IMR-90 (cell line): ENCODE results near the gene CATSPERE. TPM values are rescaled to one million over a fixed set of nuclear protein-coding genes. Genes with fewer than 3 reads are reported as not detected.

ENCODE experiments used
- ATAC-seq: fragments of 200-7000 bp; cut with Tn5 transposase; 2 replicates; pipeline ENCODE4 v1.9.1; 2020; ENCODE audit warnings: low read depth, mild to moderate bottlenecking, moderate library complexity
- BruUV-seq: library from RNA; stranded (reverse); fragments of 400-500 nt; replicated peaks from 2 replicates; lab custom pipeline; 2021; lab: Mats Ljungman, UMichigan
- CTCF ChIA-PET: fragments of 300-600 bp; formaldehyde crosslinking; extraction: SDS; loops from one replicate; lab custom pipeline; 2021; ENCODE audit warnings: antibody characterized with exemption; lab: Yijun Ruan, JAX
- POLR2A ChIA-PET: fragments of 300-600 bp; sonication (Branson Sonifier 250); formaldehyde crosslinking; loops from one replicate; lab custom pipeline; 2022; ENCODE audit warnings: antibody characterized with exemption; ENCODE audit not compliant: unreplicated experiment; lab: Charles Lee
- DNase-seq: peaks from one replicate; pipeline ENCODE4 v3.0.0; 2013
- H2AFZ ChIP-seq: replicated peaks from 2 replicates; pipeline ENCODE3; 2013; ENCODE audit warnings: low read length, mild to moderate bottlenecking; ENCODE audit not compliant: poor library complexity
- H2AK5ac ChIP-seq: 2 replicates; pipeline ENCODE4 v1.6.1; 2013; ENCODE audit warnings: low read depth, low read length, inconsistent platforms
- H2AK9ac ChIP-seq: replicated peaks from 2 replicates; pipeline ENCODE3; 2013; ENCODE audit warnings: mild to moderate bottlenecking, low read depth, low read length, moderate library complexity; ENCODE audit not compliant: poor library complexity
- H2BK120ac ChIP-seq: 2 replicates; pipeline ENCODE4 v1.6.1; 2013; ENCODE audit warnings: low read depth, low read length, inconsistent platforms
- H2BK15ac ChIP-seq: 3 replicates; pipeline ENCODE4 v1.6.1; 2013; ENCODE audit warnings: low read depth, low read length, inconsistent platforms
- H2BK20ac ChIP-seq: 2 replicates; pipeline ENCODE4 v1.6.1; 2013; ENCODE audit warnings: low read depth, mild to moderate bottlenecking, inconsistent platforms, low read length, moderate library complexity
- H2BK5ac ChIP-seq: 2 replicates; pipeline ENCODE4 v1.6.1; 2013; ENCODE audit warnings: mild to moderate bottlenecking, low read depth, low read length, inconsistent platforms; ENCODE audit not compliant: poor library complexity, severe bottlenecking
- H3K14ac ChIP-seq: replicated peaks from 2 replicates; pipeline ENCODE4 v1.6.1; 2013; ENCODE audit warnings: low read depth, low read length, inconsistent platforms
- H3K18ac ChIP-seq: 2 replicates; pipeline ENCODE4 v1.6.1; 2013; ENCODE audit warnings: low read depth, low read length, control low read depth
- H3K23ac ChIP-seq: 2 replicates; pipeline ENCODE4 v1.6.1; 2013; ENCODE audit warnings: low read depth, low read length, inconsistent platforms
- H3K27ac ChIP-seq: 2 replicates; pipeline ENCODE4 v1.5.1; 2013; ENCODE audit warnings: mild to moderate bottlenecking, control low read depth, low read length; ENCODE audit not compliant: insufficient read depth
- H3K27me3 ChIP-seq: 2 replicates; pipeline ENCODE4 v1.6.1; 2013; ENCODE audit warnings: low read length; ENCODE audit not compliant: control insufficient read depth, insufficient read depth
- H3K36me3 ChIP-seq: 2 replicates; pipeline ENCODE4 v1.6.1; 2013; ENCODE audit warnings: low read length, mixed read lengths; ENCODE audit not compliant: control insufficient read depth, insufficient read depth
- H3K4ac ChIP-seq: 2 replicates; pipeline ENCODE4 v1.6.1; 2013; ENCODE audit warnings: low read depth, low read length, inconsistent platforms
- H3K4me1 ChIP-seq: 2 replicates; pipeline ENCODE4 v1.6.1; 2013; ENCODE audit warnings: low read length, mixed read lengths; ENCODE audit not compliant: control insufficient read depth, insufficient read depth
- H3K4me2 ChIP-seq: 2 replicates; pipeline ENCODE4 v1.6.1; 2013; ENCODE audit warnings: low read depth, mild to moderate bottlenecking, control low read depth, low read length, moderate library complexity
- H3K4me3 ChIP-seq: 2 replicates; pipeline ENCODE4 v1.5.1; 2013; ENCODE audit warnings: low read depth, mild to moderate bottlenecking, control low read depth, low read length, moderate library complexity; ENCODE audit not compliant: insufficient read depth
- H3K56ac ChIP-seq: 2 replicates; pipeline ENCODE4 v1.6.1; 2013; ENCODE audit warnings: low read length, inconsistent platforms; ENCODE audit not compliant: insufficient read depth; ENCODE audit errors: extremely low read depth
- H3K79me1 ChIP-seq, 2 experiments: 2 replicates each; pipeline ENCODE4 v1.6.1; 2013; ENCODE audit warnings: low read length in 2 of 2, inconsistent platforms in 1 of 2, low read depth in 1 of 2
- H3K9ac ChIP-seq: 2 replicates; pipeline ENCODE4 v1.6.1; 2013; ENCODE audit warnings: low read depth, low read length, control low read depth
- H3K9me1 ChIP-seq: 2 replicates; pipeline ENCODE4 v1.6.1; 2013; ENCODE audit warnings: low read length, inconsistent platforms; ENCODE audit not compliant: insufficient read depth
- H3K9me3 ChIP-seq: 2 replicates; pipeline ENCODE4 v1.6.1; 2013; ENCODE audit warnings: low read length; ENCODE audit not compliant: control insufficient read depth, insufficient read depth
- H4K20me1 ChIP-seq: 2 replicates; pipeline ENCODE4 v1.6.1; 2013; ENCODE audit warnings: low read length, inconsistent platforms; ENCODE audit not compliant: insufficient read depth
- H4K5ac ChIP-seq: 2 replicates; pipeline ENCODE4 v1.6.1; 2013; ENCODE audit warnings: mild to moderate bottlenecking, low read depth, low read length, control low read depth
- H4K8ac ChIP-seq, 2 experiments: 2 replicates each; pipeline ENCODE4 v1.6.1; 2013; ENCODE audit warnings: low read depth in 2 of 2, low read length in 2 of 2, control low read depth in 1 of 2, inconsistent platforms in 1 of 2
- H4K91ac ChIP-seq: 2 replicates; pipeline ENCODE4 v1.6.1; 2013; ENCODE audit warnings: low read depth, low read length, inconsistent platforms; ENCODE audit not compliant: insufficient read depth
- CEBPB ChIP-seq: IDR thresholded peaks from 2 replicates; pipeline ENCODE4 v1.6.1; 2012; ENCODE audit warnings: low read depth, low read length, improper control_type of control experiment
- FOS ChIP-seq: fragments of 150-350 bp; IDR thresholded peaks from 2 replicates; pipeline ENCODE4 v1.6.1; 2016; ENCODE audit warnings: low read depth, low read length
- MAFK ChIP-seq: IDR thresholded peaks from 2 replicates; pipeline ENCODE4 v1.6.1; 2012; ENCODE audit warnings: low read depth, low read length, improper control_type of control experiment
- MAZ ChIP-seq: IDR thresholded peaks from 2 replicates; pipeline ENCODE4 v1.6.1; 2012; ENCODE audit warnings: low read depth, mild to moderate bottlenecking, low read length, improper control_type of control experiment, moderate library complexity, borderline replicate concordance
- MXI1 ChIP-seq: IDR thresholded peaks from 2 replicates; pipeline ENCODE4 v1.6.1; 2012; ENCODE audit warnings: low read depth, mild to moderate bottlenecking, low read length, moderate library complexity, borderline replicate concordance
- NFE2L2 ChIP-seq: fragments of 150-350 bp; IDR thresholded peaks from 2 replicates; pipeline ENCODE4 v1.6.1; 2016; ENCODE audit warnings: low read depth, mild to moderate bottlenecking, low read length
- RFX5 ChIP-seq: IDR thresholded peaks from 2 replicates; pipeline ENCODE4 v1.8.0; 2012; ENCODE audit warnings: low read depth, mild to moderate bottlenecking, low read length, moderate library complexity
- SMC3 ChIP-seq: fragments of 150-350 bp; IDR thresholded peaks from 2 replicates; pipeline ENCODE4 v1.6.1; 2016; ENCODE audit warnings: low read depth, mild to moderate bottlenecking, antibody characterized with exemption, low read length, moderate library complexity
- WGBS, 2 experiments: methylation state at CpG; one replicate each; pipeline versions ENCODE4 v1.1.5 to v1.1.7; 2013; ENCODE audit warnings: missing lambda C conversion rate in 2 of 2; ENCODE audit not compliant: insufficient read length in 1 of 2; ENCODE audit errors: extremely low coverage in 2 of 2; 5-methylcytosine and 5-hydroxymethylcytosine counted together
- dilution Hi-C: fragments of 300-500 bp; cut with HindIII; formaldehyde crosslinking; loops from one replicate; pipeline ENCODE4 v1.14.3; 2018; ENCODE audit warnings: low sequenced_read_pairs; ENCODE audit not compliant: unreplicated experiment
- in situ Hi-C: fragments of 300-500 bp; cut with MboI; formaldehyde crosslinking; loops from 3 replicates; pipeline ENCODE4 v1.14.3; 2019; ENCODE audit warnings: low sequenced_read_pairs, inconsistent platforms, mixed read lengths
- intact Hi-C: fragments of 100-400 bp; cut with micrococcal nuclease; formaldehyde crosslinking; loops from 2 replicates; pipeline ENCODE4 v1.10.0; 2022
- polyA plus RNA-seq, 3 experiments: library from polyadenylated mRNA; depleted of rRNA; stranded (reverse); fragments of >200 nt; gene quantifications; 2 replicates each; pipeline ENCODE4 v1.2.3, GENCODE V29; 2012; ENCODE audit warnings: low replicate concordance in 1 of 3
- total RNA-seq: library from RNA; depleted of rRNA; stranded (reverse); fragments of >200 nt; gene quantifications from 2 replicates; pipeline ENCODE4 v1.2.3, GENCODE V29; 2012
- TF ChIP-seq, protein P1 (sequence below): fragments of 150-350 bp; IDR thresholded peaks from 2 replicates; pipeline ENCODE4 v1.6.1; 2017; ENCODE audit warnings: mild to moderate bottlenecking, antibody characterized with exemption, low read length, low read depth

Gene CATSPERE
- total and polyA plus RNA-seq, 2 of the 4 experiments (the other 2 are of a cell fraction), result 0.07 to 0.18 TPM

GRCh38 chr1:244515680-244516079, 54.6 kb downstream of the CATSPERE start:
- DNase-seq, result no peak
- dilution Hi-C loops, result no loop called here
- H3K4me1 ChIP-seq, result no peaks in the 10 kb centered on the region
- H4K91ac ChIP-seq, result no peak overlapping the region
- in situ Hi-C loops, result no loop called here
- H2AK9ac ChIP-seq, result no peak overlapping the region
- no peak overlapping the region for H3K4ac ChIP-seq
- no peak overlapping the region for H3K56ac ChIP-seq
- no peaks in the 10 kb centered on the region for H3K9me1 ChIP-seq
- no peaks in the 10 kb centered on the region for H3K27me3 ChIP-seq
- WGBS, 2 experiments, result no CpG with 5 or more reads among the region's 2 CpGs
- no peak overlapping the region for H3K14ac ChIP-seq
- no peak overlapping the region for H2BK120ac ChIP-seq
- no peaks in the 10 kb centered on the region for H3K9me3 ChIP-seq
- H3K79me1 ChIP-seq, result no peaks in the 10 kb centered on the region
- ATAC-seq, result no peak
- no peak overlapping the region for H4K5ac ChIP-seq
- POLR2A ChIA-PET, result no interaction called here
- no peak overlapping the region for H2BK15ac ChIP-seq
- TF ChIP-seq MXI1, result no peak
- TF ChIP-seq CEBPB, result no peak
- TF ChIP-seq FOS, result no peak
- TF ChIP-seq, protein P1, sequence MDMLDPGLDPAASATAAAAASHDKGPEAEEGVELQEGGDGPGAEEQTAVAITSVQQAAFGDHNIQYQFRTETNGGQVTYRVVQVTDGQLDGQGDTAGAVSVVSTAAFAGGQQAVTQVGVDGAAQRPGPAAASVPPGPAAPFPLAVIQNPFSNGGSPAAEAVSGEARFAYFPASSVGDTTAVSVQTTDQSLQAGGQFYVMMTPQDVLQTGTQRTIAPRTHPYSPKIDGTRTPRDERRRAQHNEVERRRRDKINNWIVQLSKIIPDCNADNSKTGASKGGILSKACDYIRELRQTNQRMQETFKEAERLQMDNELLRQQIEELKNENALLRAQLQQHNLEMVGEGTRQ, result no peak
- TF ChIP-seq SMC3, result no peak
- no peak for TF ChIP-seq MAFK
- TF ChIP-seq RFX5, result no peak
- TF ChIP-seq MAZ, result no peak
- TF ChIP-seq NFE2L2, result no peak
- CTCF ChIA-PET, result no interaction called here
- H2AFZ ChIP-seq, result no peak overlapping the region
- no peak overlapping the region for H3K27ac ChIP-seq
- H3K23ac ChIP-seq, result no peak overlapping the region
- H3K9ac ChIP-seq, result no peak overlapping the region
- no peak overlapping the region for H3K18ac ChIP-seq
- no peak overlapping the region for H2BK5ac ChIP-seq
- no TSS peak for BruUV-seq
- H2BK20ac ChIP-seq, result no peak overlapping the region
- intact Hi-C loops, result no loop called here
- H3K36me3 ChIP-seq, result no peaks in the 10 kb centered on the region
- no peaks in the 10 kb centered on the region for H4K20me1 ChIP-seq
- H2AK5ac ChIP-seq, result no peak overlapping the region
- H4K8ac ChIP-seq, result no peak overlapping the region
- H3K4me3 ChIP-seq, result no peak overlapping the region
- no peak overlapping the region for H3K4me2 ChIP-seq
